GM19193 (cell line): ENCODE data around the gene KIF21A.

Source experiments
- POLR2A ChIP-seq: IDR thresholded peaks from 4 replicates; pipeline ENCODE4 v1.6.1; 2011; ENCODE audit not compliant: insufficient read depth, insufficient read length; ENCODE audit errors: extremely low read depth

The KIF21A gene, protein sequence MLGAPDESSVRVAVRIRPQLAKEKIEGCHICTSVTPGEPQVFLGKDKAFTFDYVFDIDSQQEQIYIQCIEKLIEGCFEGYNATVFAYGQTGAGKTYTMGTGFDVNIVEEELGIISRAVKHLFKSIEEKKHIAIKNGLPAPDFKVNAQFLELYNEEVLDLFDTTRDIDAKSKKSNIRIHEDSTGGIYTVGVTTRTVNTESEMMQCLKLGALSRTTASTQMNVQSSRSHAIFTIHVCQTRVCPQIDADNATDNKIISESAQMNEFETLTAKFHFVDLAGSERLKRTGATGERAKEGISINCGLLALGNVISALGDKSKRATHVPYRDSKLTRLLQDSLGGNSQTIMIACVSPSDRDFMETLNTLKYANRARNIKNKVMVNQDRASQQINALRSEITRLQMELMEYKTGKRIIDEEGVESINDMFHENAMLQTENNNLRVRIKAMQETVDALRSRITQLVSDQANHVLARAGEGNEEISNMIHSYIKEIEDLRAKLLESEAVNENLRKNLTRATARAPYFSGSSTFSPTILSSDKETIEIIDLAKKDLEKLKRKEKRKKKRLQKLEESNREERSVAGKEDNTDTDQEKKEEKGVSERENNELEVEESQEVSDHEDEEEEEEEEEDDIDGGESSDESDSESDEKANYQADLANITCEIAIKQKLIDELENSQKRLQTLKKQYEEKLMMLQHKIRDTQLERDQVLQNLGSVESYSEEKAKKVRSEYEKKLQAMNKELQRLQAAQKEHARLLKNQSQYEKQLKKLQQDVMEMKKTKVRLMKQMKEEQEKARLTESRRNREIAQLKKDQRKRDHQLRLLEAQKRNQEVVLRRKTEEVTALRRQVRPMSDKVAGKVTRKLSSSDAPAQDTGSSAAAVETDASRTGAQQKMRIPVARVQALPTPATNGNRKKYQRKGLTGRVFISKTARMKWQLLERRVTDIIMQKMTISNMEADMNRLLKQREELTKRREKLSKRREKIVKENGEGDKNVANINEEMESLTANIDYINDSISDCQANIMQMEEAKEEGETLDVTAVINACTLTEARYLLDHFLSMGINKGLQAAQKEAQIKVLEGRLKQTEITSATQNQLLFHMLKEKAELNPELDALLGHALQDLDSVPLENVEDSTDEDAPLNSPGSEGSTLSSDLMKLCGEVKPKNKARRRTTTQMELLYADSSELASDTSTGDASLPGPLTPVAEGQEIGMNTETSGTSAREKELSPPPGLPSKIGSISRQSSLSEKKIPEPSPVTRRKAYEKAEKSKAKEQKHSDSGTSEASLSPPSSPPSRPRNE (N-terminal part only)

DNA sequence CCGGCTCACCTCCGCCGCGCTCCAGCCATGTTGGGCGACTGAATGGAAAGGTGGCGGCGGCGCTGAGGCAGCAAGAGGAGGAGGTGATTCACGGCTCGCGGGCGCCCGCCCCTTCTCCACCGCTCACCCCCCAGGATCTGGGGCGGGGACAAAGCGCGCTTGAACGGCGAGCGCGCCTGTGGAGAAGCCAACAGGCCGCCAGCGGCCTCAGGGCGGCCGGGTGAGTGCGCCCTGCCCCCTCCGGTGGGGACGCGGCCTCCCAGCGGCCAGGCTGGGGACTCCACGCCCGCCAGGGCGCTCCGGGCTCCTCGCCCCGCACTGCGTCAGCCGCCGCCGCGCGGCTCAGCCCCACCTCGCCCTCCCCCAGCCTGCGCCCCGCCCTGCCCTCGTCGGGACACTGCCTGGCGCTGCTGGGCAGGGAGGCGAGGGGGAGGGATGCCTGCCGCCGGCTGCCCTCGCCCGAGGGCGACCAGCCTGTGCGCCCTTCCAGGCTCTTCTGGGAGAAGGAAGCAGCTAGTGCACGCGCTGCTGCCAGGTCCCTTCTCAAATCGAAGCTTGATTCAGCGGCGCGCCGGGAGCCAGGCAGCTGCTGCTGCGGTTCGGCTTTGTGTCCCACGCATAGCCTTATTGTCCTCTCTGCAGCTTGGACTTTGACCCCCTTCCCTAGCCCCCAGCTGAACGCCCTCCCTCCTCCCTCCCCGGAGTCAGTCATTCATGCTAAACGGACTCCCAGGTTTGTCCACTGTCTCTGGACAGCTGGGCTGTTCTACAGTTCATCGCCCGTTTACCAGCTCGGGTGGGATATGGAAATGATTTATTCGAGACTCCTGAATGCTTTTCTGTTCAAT, at the start of gene KIF21A:
Gene KIF21A (minus strand): TSS at position 40 of the 848 bp plus-strand sequence. CDS start 150 bp downstream, outside the sequence.
- TF ChIP-seq POLR2A: peak; percentile 97

DNA sequence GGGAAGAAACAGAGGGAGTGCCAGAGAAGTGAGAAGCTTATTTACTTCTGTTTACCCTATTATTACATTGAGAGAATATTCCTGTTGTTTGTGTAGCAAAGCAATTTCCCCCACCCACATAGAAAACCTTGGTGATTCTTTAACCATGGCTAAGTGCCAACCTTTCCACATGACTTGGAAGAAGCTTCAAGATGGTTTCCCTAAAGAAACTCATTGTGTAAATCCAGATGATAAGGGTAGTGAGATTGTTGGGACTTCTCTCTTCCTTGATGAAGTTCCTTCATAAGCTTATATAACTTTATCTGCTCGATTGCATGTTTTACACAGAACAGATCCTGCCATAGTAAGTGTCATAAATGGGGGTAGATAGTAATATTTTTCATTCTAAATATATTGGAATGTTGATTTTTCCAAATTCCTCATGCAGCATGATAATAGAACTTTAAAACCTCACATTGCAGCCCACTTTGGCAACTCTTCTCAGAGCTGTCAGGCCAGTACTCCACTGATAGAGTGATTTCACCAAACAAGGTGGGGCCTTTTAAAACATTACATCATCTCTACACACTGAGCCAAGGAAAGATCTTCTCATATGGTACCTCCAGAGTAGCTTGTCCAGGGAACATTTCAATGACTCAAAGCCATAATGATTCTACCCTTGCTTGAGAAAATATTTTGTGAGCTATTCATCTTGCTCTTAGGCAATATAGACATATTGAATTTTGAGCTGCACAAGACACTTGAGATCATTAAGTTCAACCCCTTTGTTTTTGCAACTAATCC, 47.8 kb upstream of the KIF21A start:
- no peak for TF ChIP-seq POLR2A

DNA sequence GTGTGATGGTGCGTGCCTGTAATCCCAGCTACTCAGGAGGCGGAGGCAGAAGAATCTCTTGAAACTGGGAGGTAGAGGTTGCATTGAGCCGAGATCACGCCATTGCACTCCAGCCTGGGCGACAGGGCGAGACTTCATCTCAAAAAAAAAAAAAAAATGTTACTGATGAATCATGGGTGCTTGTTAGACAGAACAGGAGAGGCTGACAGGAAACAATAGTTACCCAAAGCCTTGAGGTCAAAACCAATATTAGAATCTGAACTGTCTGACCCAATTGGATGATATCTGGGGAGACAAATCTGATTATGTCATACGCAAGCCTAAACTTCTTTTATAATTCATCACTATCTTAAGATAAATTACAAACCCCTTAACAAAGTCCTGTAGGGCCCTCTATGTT, 40.7 kb upstream of the KIF21A start:
- TF ChIP-seq POLR2A: no peak

DNA sequence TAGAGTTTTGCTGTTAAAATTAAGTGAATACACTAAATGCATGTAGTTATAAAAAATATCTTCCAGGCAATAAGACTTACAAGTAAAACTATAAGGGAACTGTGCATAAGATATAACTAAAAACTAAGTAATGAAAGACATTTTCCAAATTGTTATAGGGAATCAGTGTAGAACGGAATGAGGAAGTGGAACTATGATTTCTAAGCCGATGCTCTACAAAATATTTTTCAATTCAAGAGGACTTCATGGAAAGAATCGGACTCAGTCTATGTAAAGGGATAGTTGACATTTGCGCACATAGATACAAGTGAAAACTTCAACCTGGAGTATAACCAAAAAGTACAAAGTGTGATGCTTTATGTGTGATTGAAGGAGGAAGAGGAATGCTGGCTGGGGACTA, 40.1 kb upstream of the KIF21A start:
- no peak for TF ChIP-seq POLR2A

DNA sequence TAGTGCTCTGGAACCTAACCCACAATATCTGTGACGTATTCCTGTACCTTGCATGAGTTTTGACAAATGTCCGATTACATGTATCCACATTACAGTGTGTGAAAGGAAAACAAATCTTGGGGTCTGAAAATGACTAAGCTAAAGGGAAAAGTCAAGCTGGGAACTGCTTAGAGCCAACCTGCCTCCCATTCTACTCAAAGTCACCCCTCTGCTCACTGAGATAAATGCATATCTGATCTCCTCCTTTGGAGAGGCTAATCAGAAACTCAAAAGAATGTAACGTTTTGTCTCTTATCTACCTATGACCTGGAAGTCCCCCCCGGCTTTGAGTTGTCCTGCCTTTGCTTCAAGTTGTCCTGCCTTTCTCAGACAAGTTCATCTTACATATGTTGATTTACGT, 34.0 kb upstream of the KIF21A start:
- no peak for TF ChIP-seq POLR2A

DNA sequence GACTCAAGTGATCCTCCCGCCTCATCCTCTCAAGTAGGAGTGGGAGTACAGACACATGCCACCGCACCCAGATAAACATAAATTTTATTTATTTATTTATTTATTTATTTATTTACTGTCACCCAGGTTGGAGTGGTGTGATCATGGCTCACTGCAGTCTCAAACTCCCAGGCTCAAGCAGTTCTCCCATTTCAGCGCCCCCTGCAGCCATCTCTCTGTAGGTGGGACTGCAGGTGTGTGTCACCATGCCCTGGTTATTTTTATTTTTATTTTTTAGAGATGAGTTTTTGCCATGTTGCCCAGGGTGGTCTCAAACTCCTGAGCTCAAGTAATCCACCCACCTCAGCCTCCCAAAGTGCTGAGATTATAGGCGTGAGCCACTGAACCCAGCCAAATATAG, 33.2 kb upstream of the KIF21A start:
- TF ChIP-seq POLR2A: no peak

DNA sequence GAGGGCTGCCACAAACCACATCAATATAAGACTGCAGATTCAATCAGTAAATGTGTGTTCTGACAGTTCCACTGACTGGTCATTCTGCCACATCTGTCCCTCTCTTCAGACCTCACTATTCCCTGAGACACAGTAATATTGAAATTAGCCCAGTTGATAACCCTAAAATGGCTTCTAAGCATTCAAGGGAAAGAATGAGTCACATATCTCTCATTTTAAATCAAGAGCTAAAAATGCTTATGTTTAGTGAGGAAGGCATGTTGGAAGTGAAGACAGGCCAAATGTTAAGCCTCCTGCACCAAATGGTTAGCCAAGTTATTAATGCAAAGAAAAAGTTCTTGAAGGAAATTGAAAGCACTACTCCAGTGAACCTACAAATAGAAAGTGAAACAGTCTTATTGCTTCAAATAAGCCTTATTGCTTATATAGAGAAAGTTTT, 24.5 kb upstream of the KIF21A start:
- TF ChIP-seq POLR2A: no peak

DNA sequence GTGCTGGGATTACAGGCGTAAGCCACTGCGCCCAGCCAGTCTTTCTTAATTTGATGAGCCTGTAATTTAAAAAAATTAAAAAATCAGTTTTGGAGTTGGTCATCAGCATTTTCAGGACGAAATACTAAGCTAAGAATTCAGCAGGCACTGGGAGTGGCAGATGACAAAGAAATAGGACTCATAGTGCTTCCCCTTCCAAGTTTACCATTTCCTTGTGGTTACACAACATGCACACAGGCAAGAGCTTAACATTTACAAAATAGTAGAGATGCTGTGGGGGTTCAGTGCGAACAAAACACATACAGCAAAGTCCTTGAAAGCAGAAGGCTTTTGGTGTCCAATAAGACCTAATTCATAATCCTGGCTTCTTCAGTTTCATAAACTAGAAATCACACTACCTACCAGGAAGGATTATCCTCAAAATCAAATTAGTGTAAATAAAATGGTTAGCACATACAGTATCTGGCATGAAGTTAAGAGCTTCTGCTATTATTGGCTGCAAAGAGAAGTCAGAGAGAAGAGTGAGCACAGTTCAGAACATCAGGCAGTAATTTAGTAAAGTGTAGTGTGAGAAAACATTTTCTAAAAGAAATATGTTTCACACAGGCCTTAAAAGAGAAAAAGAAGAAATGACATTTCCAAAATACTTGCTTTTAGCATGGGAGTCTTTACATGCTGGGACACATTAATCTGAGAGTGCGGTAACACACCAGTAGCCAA, 22.2 kb upstream of the KIF21A start:
- no peak for TF ChIP-seq POLR2A

DNA sequence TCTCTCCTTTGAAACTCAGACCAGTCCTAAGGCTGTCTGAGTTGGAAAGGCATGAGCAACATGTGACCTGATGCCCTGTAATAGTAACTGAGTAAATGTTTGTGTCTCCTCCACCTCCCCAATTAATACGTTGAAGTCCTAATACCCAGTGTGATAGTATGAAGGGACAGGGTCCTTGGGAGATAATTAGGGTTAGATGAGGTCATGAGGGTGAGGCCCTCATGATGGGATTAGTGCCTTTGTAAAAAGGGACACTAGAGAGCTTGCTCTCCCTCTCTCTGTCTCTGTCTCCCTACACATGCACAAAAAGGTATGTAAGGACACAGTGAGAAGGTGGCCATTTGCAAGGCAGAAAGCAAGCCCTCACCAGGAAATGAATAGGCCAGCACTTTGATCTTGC, 18.1 kb upstream of the KIF21A start:
- TF ChIP-seq POLR2A: no peak

DNA sequence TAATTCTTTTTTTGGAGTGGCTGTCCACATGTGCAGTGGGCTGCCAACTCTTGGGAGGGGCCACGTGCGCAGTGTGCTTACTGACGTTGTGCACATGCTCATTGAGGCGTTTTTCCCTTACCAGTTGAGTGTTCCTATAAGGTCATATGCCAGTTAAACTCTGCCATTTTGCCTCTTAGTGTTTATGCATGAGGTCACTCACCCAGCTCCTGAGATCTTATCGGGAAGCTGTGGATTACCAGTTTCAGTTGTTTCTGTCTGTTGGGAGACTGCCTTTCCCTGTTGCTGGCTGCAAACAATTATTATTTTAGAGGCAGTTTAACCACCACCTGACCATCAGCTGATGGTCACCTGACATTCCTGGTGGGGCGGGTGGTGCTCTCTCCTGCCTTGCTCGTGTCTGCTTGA, 16.1 kb upstream of the KIF21A start:
- TF ChIP-seq POLR2A: no peak

DNA sequence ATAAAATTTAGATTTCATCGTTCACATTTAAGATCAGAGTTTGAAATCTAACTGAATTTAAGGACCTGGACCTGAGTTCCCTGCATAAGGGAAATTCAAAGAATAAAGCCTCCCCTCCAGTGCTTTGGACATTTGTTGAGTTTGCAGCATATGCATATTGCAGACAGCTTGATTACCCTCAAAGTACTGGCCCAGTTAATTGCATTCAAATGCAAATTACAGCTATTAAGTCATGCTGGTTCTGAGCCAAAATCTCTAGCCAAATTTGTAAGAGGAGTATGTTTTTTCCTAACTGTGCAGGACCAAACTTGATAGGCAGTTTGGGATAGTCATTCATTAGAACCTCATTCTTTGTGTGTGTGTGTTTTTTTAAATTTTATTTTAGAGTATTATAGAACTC, 9.1 kb upstream of the KIF21A start:
- no peak for TF ChIP-seq POLR2A

DNA sequence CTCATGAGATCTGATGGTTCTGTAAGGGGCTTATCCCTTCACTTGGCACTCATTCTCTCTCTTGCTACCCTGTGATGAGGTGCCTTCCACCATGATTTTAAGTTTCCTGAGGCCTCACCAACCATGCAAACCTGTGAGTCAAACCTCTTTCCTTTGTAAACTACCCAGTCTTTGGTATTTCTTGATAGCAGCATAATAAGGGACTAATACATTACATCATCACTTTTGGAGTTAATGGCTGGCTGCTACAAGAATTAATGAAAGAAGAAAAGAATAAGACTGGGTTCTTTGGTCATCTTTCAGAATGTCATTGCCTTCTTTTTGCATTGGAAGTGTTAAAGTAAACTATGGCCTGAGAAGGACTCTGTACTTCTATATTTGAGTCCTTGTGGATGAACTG, 5.1 kb upstream of the KIF21A start:
- TF ChIP-seq POLR2A: no peak

DNA sequence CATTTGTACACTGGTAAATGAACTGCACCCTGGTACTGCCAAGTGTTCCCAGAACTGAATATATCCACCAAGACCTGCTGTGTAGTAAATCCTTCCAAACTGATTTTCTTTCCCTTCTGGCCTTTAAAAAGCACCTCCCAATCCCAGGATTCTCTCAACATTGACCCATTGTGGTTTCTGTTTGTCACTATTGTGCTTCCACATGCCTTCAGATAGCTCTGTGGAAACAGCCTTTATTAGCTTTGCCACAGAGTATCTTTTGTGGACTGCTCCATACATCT, 949 bp upstream of the KIF21A start:
- TF ChIP-seq POLR2A: no peak
